CD14-positive monocyte (primary cell): ENCODE data around the gene BCAP31. TPM values are rescaled to one million over a fixed set of nuclear protein-coding genes. Genes with fewer than 3 reads are reported as not detected.

Source experiments
- DNase-seq, 3 donors: peaks; one replicate each; pipeline ENCODE4 v3.0.0-alpha.2; 2011 to 2022
- H2AFZ ChIP-seq: 2 replicates; pipeline ENCODE4 v1.6.0; 2012; ENCODE audit warnings: mild to moderate bottlenecking, low read depth, low read length, inconsistent platforms; ENCODE audit not compliant: insufficient read depth, poor library complexity, severe bottlenecking
- H3K27ac ChIP-seq, 2 donors: 1 replicate in 1 of 2; 2 replicates in 1 of 2; pipeline ENCODE4 v1.5.1; 2012 to 2013; ENCODE audit warnings: low read length in 2 of 2, control low read depth in 1 of 2, inconsistent platforms in 1 of 2, low read depth in 1 of 2, mild to moderate bottlenecking in 1 of 2
- H3K27me3 ChIP-seq, 2 donors: one replicate each; pipeline versions ENCODE4 v1.6.0 to v1.6.1; 2011 to 2013; ENCODE audit warnings: low read length in 2 of 2; ENCODE audit not compliant: control insufficient read depth in 2 of 2, insufficient read depth in 2 of 2
- H3K36me3 ChIP-seq, 2 donors: replicated peaks in 1 of 2; 1 replicate in 1 of 2; 2 replicates in 1 of 2; pipeline versions ENCODE4 v1.5.1 to v1.6.1; 2012 to 2013; ENCODE audit warnings: low read length in 2 of 2, control low read depth in 1 of 2, inconsistent platforms in 1 of 2, mild to moderate bottlenecking in 1 of 2; ENCODE audit not compliant: insufficient read depth in 2 of 2, control insufficient read depth in 1 of 2
- H3K4me1 ChIP-seq, 2 donors: 1 replicate in 1 of 2; 2 replicates in 1 of 2; pipeline versions ENCODE4 v1.5.1 to v1.6.1; 2012 to 2013; ENCODE audit warnings: low read length in 2 of 2, control low read depth in 1 of 2, inconsistent platforms in 1 of 2, mild to moderate bottlenecking in 1 of 2, moderate library complexity in 1 of 2; ENCODE audit not compliant: insufficient read depth in 2 of 2, control insufficient read depth in 1 of 2
- H3K4me2 ChIP-seq: replicated peaks from 2 replicates; pipeline ENCODE3; 2012; ENCODE audit warnings: low read length, moderate library complexity, mild to moderate bottlenecking; ENCODE audit not compliant: poor library complexity, severe bottlenecking; ENCODE audit errors: extremely low read depth
- H3K4me3 ChIP-seq, 3 experiments: fragments of 200-600 bp in 1 of 3; sonication (generic) in 1 of 3; replicated peaks in 1 of 3; 1 replicate in 2 of 3; 2 replicates in 1 of 3; pipeline ENCODE4 v1.5.1; 2011 to 2013; ENCODE audit warnings: low read length in 3 of 3, mild to moderate bottlenecking in 3 of 3, control low read depth in 2 of 3, low read depth in 2 of 3, inconsistent platforms in 1 of 3, moderate library complexity in 1 of 3
- H3K79me2 ChIP-seq: 2 replicates; pipeline ENCODE4 v1.6.0; 2012; ENCODE audit warnings: mild to moderate bottlenecking, control low read depth, inconsistent platforms, low read length, moderate library complexity; ENCODE audit not compliant: insufficient read depth
- H3K9ac ChIP-seq: 2 replicates; pipeline ENCODE4 v1.6.0; 2017; ENCODE audit warnings: low read length, mild to moderate bottlenecking; ENCODE audit not compliant: insufficient read depth, poor library complexity, severe bottlenecking
- H3K9me3 ChIP-seq, 2 donors: replicated peaks in 1 of 2; 1 replicate in 1 of 2; 2 replicates in 1 of 2; pipeline versions ENCODE4 v1.5.1 to v1.6.1; 2012 to 2013; ENCODE audit warnings: low read length in 2 of 2, control low read depth in 1 of 2; ENCODE audit not compliant: control insufficient read depth in 1 of 2, insufficient read depth in 1 of 2
- H4K20me1 ChIP-seq: 2 replicates; pipeline ENCODE4 v1.6.0; 2012; ENCODE audit warnings: mild to moderate bottlenecking, low read length, control low read depth, moderate library complexity; ENCODE audit not compliant: insufficient read depth
- H3K27ac Mint-ChIP-seq, 7 donors: one replicate each; pipeline ENCODE4 v1.8.0; 2020; ENCODE audit warnings: mild to moderate bottlenecking in 7 of 7, mixed read lengths in 7 of 7, moderate library complexity in 6 of 7, inconsistent platforms in 2 of 7
- H3K27me3 Mint-ChIP-seq, 3 donors: one replicate each; pipeline ENCODE4 v1.8.0; 2021 to 2022; ENCODE audit warnings: low read depth in 3 of 3, mild to moderate bottlenecking in 3 of 3, mixed read lengths in 3 of 3, moderate library complexity in 3 of 3, inconsistent platforms in 1 of 3
- H3K36me3 Mint-ChIP-seq, 2 donors: one replicate each; pipeline ENCODE4 v1.8.0; 2020; ENCODE audit warnings: mixed read lengths in 2 of 2, inconsistent platforms in 1 of 2, mild to moderate bottlenecking in 1 of 2
- H3K4me1 Mint-ChIP-seq: one replicate; pipeline ENCODE4 v1.8.0; 2020; ENCODE audit warnings: mild to moderate bottlenecking, mixed read lengths
- H3K4me3 Mint-ChIP-seq, 2 donors: one replicate each; pipeline ENCODE4 v1.8.0; 2020; ENCODE audit warnings: mild to moderate bottlenecking in 2 of 2, mixed read lengths in 2 of 2, moderate library complexity in 1 of 2
- H3K9me3 Mint-ChIP-seq, 7 donors: one replicate each; pipeline ENCODE4 v1.8.0; 2020 to 2022; ENCODE audit warnings: mixed read lengths in 7 of 7, mild to moderate bottlenecking in 6 of 7, moderate library complexity in 6 of 7, inconsistent platforms in 2 of 7
- WGBS: methylation state at CpG from one replicate; pipeline ENCODE4 v1.1.5; 2013; ENCODE audit warnings: missing lambda C conversion rate; ENCODE audit not compliant: insufficient coverage; 5-methylcytosine and 5-hydroxymethylcytosine counted together
- intact Hi-C, 2 donors: fragments of 100-400 bp; cut with micrococcal nuclease; formaldehyde crosslinking; loops; one replicate each; pipeline versions ENCODE4 v1.15.0 to v1.15.1; 2023
- polyA plus RNA-seq, 3 donors: library from polyadenylated mRNA; depleted of rRNA in 1 of 3; unstranded in 2 of 3; stranded (reverse) in 1 of 3; fragments of 300-500 nt in 2 of 3; fragments of >200 nt in 1 of 3; fragmentation: Illumina TruSeq in 2 of 3; gene quantifications; 1 replicate in 2 of 3; 2 replicates in 1 of 3; pipeline ENCODE4 v1.2.3, GENCODE V29; 2012 to 2021
- TF ChIP-seq, protein P1 (sequence below): fragments of 200-600 bp; IDR thresholded peaks from one replicate; pipeline ENCODE4 v1.8.0; 2022; ENCODE audit warnings: antibody characterized with exemption, mild to moderate bottlenecking

The BCAP31 gene
- polyA plus RNA-seq, 3 donors: 139 to 294 (median 288) TPM

- no peak overlapping the region for H3K27ac Mint-ChIP-seq
- Histone ChIP-seq H3K79me2 (peaks cover 5% of the 10 kb centered on the region), H2AFZ (no peak overlapping the region), H3K9me3 (no peaks in the 10 kb centered on the region), H4K20me1 (peaks cover 20% of the 10 kb centered on the region), H3K4me3 (no peak overlapping the region), H3K27me3 (no peaks in the 10 kb centered on the region), H3K4me1 (peaks cover under 1 to 2% of the 10 kb centered on the region in 2 donors), H3K4me2 (no peak overlapping the region), H3K27ac (no peak overlapping the region), H3K36me3 (peaks cover 43 to 58% of the 10 kb centered on the region in 2 donors), H3K9ac (no peak overlapping the region)
- TF ChIP-seq, protein P1, sequence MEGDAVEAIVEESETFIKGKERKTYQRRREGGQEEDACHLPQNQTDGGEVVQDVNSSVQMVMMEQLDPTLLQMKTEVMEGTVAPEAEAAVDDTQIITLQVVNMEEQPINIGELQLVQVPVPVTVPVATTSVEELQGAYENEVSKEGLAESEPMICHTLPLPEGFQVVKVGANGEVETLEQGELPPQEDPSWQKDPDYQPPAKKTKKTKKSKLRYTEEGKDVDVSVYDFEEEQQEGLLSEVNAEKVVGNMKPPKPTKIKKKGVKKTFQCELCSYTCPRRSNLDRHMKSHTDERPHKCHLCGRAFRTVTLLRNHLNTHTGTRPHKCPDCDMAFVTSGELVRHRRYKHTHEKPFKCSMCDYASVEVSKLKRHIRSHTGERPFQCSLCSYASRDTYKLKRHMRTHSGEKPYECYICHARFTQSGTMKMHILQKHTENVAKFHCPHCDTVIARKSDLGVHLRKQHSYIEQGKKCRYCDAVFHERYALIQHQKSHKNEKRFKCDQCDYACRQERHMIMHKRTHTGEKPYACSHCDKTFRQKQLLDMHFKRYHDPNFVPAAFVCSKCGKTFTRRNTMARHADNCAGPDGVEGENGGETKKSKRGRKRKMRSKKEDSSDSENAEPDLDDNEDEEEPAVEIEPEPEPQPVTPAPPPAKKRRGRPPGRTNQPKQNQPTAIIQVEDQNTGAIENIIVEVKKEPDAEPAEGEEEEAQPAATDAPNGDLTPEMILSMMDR: no peak
- DNase-seq: no peak
- peaks cover 0 to 12% (median 0%) of the 10 kb centered on the region in 3 donors for H3K27me3 Mint-ChIP-seq
- H3K9me3 Mint-ChIP-seq: peaks cover 0 to 11% (median 3%) of the 10 kb centered on the region in 7 donors
- 100% methylated on average over 11 of the region's 27 CpGs for WGBS
- H3K4me3 Mint-ChIP-seq: no peak overlapping the region
- H3K36me3 Mint-ChIP-seq: peaks cover 42 to 88% of the 10 kb centered on the region in 2 donors
- intact Hi-C loops: no loop called here
- peaks cover 5% of the 10 kb centered on the region for H3K4me1 Mint-ChIP-seq
Observed at GRCh38 chrX:153738056-153738605, 13.9 kb upstream of the BCAP31 start.

- Mint-ChIP-seq H3K4me3 (no peak overlapping the region), H3K27me3 (peaks cover 0 to 12% (median 0%) of the 10 kb centered on the region in 3 donors), H3K27ac (no peak overlapping the region), H3K9me3 (peaks cover 0 to 12% (median 8%) of the 10 kb centered on the region in 7 donors), H3K36me3 (peaks cover 42 to 78% of the 10 kb centered on the region in 2 donors), H3K4me1 (peaks cover 12% of the 10 kb centered on the region)
- no peak overlapping the region for H3K27ac ChIP-seq
- peaks cover 6% of the 10 kb centered on the region for H3K79me2 ChIP-seq
- H3K4me2 ChIP-seq: no peak overlapping the region
- no peak overlapping the region for H3K4me3 ChIP-seq
- H3K36me3 ChIP-seq: peaks cover 43 to 58% of the 10 kb centered on the region in 2 donors
- H4K20me1 ChIP-seq: peaks cover 21% of the 10 kb centered on the region
- H3K9ac ChIP-seq: no peak overlapping the region
- H2AFZ ChIP-seq: no peak overlapping the region
- peaks cover 13 to 14% of the 10 kb centered on the region in 2 donors for H3K4me1 ChIP-seq
- TF ChIP-seq, protein P1: no peak
- peaks cover 0 to under 1% of the 10 kb centered on the region in 2 donors for H3K9me3 ChIP-seq
- H3K27me3 ChIP-seq: no peaks in the 10 kb centered on the region
- DNase-seq: no peak
- 96% methylated on average over 6 of the region's 15 CpGs for WGBS
- intact Hi-C loops: no loop called here
Observed at GRCh38 chrX:153736871-153737441, 12.8 kb upstream of the BCAP31 start.
